C4-2B (cell line): Measurements from ENCODE around the gene DNAH1.
"Not testable (repeated sequence)": the region's sequence is repeated elsewhere in the genome, so short reads cannot be mapped to it uniquely, and the experiment has no call there.

Experiments used
- H3K27ac ChIP-seq: fragments of 450-650 bp; 2 replicates; pipeline ENCODE4 v1.5.1; 2017
- ZFX ChIP-seq: fragments of 450-650 bp; IDR thresholded peaks from 2 replicates; pipeline ENCODE4 v1.6.1; 2017
- TF ChIP-seq, protein P1 (sequence below): fragments of 450-650 bp; conservative IDR thresholded peaks from 2 replicates; pipeline ENCODE4 v1.5.1; 2017; ENCODE audit warnings: mild to moderate bottlenecking

The DNAH1 gene

DNA sequence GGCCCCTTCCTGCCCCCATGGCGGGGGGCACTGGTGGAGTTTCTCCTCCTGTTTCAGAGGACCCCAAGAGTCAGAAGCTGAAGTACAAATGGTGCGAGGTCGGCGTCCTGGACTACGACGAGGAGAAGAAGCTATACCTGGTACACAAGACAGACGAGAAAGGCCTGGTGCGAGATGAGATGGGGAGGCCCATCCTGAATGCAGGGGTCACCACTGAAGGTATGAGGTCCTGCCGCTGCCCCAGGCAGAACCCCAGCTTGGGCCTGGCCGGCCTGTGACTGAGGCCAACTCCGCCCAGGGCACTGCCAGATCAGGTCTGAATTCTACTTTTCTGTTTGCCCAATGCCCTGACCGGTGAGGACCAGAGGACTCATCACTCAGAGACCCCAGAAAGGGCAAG, 15.0 kb downstream of the DNAH1 start:
- H3K27ac ChIP-seq: no peak overlapping the region
- TF ChIP-seq ZFX: no peak
- TF ChIP-seq, protein P1, sequence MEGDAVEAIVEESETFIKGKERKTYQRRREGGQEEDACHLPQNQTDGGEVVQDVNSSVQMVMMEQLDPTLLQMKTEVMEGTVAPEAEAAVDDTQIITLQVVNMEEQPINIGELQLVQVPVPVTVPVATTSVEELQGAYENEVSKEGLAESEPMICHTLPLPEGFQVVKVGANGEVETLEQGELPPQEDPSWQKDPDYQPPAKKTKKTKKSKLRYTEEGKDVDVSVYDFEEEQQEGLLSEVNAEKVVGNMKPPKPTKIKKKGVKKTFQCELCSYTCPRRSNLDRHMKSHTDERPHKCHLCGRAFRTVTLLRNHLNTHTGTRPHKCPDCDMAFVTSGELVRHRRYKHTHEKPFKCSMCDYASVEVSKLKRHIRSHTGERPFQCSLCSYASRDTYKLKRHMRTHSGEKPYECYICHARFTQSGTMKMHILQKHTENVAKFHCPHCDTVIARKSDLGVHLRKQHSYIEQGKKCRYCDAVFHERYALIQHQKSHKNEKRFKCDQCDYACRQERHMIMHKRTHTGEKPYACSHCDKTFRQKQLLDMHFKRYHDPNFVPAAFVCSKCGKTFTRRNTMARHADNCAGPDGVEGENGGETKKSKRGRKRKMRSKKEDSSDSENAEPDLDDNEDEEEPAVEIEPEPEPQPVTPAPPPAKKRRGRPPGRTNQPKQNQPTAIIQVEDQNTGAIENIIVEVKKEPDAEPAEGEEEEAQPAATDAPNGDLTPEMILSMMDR: no peak

DNA sequence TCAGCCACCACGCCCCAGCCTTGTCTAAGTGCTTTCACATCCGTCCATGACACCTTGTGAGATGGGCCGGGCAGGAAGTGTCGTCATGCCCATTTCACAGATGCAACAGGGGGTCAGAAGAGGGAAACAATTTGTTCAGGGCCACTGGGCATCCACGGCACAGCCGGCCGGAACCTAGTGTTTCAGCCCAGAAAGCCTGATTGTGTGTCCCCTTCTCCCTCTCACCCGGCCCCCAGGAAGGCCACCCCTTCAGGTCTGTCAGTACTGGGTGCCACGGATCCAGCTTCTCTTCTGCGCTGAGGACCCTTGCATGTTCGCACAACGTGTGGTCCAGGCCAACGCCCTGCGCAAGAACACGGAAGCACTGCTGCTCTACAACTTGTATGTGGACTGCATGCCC, 15.8 kb downstream of the DNAH1 start:
- H3K27ac ChIP-seq: no peak overlapping the region
- TF ChIP-seq, protein P1: no peak
- no peak for TF ChIP-seq ZFX

DNA sequence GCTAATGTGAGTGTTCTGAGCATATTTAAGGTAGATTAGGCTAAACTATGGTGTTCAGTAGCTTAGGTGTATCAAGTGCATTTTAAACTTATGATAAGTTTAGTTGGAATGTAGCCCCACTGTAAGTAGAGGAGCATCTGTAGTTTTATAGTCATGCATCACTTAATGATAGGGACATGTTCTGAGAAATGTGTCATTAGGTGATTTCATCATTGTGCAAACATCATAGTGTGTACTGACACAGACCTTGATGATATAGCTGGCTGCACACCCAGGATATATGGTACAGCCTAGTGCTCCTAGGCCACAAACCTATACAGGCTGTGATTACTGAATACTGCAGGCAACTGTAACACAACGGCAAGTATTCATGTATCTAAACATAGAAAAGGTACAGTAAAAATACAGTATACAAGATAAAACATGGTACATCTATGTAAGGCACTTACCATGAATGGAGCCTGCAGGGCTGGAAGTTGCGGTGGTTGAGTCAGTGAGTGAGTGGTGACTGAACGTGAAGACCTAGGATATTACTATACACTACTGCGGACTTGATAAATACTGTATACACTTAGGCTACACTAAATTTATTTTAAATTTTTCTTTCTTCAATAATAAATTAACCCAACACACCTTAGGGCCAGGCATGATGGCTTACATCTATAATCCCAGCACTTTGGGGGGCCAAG, 17.9 kb downstream of the DNAH1 start:
- no peak for TF ChIP-seq ZFX
- TF ChIP-seq, protein P1: no peak
- H3K27ac ChIP-seq: no peak overlapping the region

DNA sequence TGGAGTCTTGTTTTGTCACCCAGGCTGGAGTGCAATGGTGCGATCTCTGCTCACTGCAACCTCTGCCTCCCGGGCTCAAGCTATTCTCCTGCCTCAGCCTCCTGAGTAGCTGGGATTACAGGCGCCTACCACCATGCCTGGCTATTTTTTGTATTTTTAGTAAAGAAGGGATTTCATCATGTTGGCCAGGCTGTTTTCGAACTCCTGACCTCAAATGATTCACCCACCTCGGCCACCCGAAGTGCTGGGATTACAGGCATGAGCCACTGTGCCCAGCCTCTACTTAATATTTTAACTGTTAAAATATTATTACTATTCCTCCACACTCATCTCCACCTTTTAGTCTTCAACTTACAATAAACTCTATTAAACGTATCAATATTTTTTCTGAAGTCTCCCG, 22.0 kb downstream of the DNAH1 start:
- H3K27ac ChIP-seq: not testable (repeated sequence)

DNA sequence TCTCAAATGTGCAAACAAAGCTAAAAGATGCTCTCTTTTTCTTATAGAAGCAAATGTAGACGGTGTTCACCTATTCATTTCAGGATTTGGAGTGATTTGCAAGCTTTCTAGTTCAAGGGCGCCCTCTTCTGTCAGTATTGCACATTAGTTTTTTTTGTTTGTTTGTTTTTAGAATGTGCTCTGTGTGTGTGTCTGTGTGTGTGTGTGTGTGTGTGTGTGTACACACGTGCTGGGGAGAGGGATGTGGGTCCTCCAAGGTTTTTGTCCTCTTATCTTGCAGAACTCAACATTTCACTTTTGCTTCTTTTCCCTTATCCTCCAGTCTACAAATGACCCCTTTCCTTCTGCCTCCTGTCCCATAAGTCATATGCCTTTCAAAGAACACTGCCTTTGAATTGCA, 23.5 kb downstream of the DNAH1 start:
- no peak for TF ChIP-seq ZFX
- TF ChIP-seq, protein P1: peak; percentile 82
- H3K27ac ChIP-seq: no peak overlapping the region

DNA sequence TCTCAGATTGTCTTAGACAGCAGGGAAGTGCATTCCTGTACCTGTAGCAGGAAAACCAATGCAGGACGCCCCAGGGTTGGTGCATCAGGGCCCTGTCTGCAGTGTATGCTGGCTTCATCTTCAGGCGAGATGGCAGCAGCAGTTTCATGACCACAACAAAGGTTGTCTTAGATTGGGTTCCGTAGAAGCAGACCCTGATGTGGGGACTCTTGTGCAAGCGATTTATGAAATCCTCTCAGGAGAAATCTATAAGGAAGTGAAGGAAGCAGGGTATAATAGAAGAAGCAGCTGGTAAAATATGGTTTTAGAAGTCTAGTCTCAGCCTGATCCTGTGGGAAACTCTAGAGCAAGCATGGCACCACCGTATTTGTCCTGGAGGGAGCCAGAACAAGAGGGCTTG, 25.0 kb downstream of the DNAH1 start:
- TF ChIP-seq, protein P1: no peak
- no peak for TF ChIP-seq ZFX
- H3K27ac ChIP-seq: no peak overlapping the region

DNA sequence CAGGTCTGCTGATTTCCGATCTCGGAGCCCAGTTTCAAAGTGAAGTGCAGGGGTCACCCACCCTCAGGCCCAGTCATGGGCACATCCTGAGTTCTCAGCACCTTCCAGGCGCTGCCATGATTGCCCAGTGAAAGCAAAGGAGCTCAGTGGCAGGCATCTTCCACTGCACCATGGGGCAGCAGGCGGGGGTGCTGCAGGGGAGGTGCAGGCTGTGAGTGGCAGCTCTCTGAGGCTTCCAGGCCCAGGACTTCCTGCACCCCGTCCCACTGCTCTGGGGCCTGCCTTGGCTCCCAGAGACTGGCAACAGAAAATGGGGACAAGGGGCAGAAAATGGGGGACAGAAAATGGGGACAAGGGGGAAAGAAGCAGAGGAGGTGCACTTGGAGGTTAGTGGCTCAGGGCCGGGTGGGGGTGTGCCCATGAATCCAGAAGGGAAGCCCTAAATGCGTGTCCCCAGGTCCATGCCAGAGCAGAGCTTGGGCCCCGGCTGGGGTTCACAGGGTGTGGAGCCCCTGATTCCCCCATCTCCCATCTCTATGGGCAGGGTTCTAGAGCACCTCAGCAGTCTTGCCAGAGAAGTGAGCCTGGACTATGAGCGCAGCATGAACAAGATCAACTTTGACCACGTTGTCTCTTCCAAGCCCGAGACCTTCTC, 28.0 kb downstream of the DNAH1 start:
- TF ChIP-seq, protein P1: no peak
- TF ChIP-seq ZFX: no peak
- H3K27ac ChIP-seq: no peak overlapping the region
